ENCODE measurements around the gene TRIM26.

The TRIM26 gene

DNA sequence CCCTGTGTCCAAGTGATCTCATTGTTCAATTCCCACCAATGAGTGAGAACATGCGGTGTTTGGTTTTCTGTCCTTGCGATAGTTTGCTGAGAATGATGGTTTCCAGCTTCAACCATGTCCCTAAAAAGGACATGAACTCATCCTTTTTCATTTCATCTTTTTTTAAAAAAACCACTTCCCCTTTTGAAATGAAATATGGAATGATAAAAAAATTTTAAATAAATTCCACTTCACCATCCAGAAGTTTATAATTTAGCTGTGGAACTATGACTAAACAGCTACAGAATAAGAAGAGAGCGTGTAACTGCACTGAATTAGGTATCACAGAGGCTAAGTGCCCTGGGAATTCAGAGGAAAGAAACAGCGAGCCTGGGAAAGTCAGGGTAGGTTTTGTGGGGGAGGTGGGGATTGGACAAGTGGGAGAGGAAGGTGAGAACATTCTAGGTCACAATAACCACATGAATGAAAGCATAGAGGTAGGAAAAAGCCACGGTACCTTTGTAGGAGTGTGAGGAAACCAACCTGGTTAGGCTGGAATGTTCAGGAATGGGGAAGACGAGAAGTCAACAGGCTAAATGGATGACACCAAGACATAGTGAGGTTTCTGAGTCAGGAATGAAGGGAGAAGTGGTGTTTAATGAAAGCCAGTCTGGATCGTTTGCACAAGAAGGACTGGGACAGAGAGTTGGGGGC, 63.2 kb downstream of the TRIM26 start:
- Histone ChIP-seq H4K8ac (ENCODE audit: low read length) (no peak overlapping the region), H4K91ac (ENCODE audit: low read length) (no peak overlapping the region), H3K36me3 (ENCODE audit: control insufficient read depth in 1 of 2, insufficient read depth in 2 of 2, low read depth in 1 of 2, low read length in 2 of 2) (no peaks in the 10 kb centered on the region), H2BK15ac (ENCODE audit: low read depth, poor library complexity, severe bottlenecking) (no peak overlapping the region), H3K14ac (ENCODE audit: low read length in 2 of 2) (no peak overlapping the region), H2BK5ac (ENCODE audit: low read depth, low read length, poor library complexity, severe bottlenecking) (no peak overlapping the region), H3K4ac (ENCODE audit: low read depth in 1 of 2, low read length in 2 of 2) (no peak overlapping the region), H2AFZ (ENCODE audit: low read depth, low read length) (no peak overlapping the region), H3K79me1 (replicated peaks; ENCODE audit: low read length, poor library complexity, severe bottlenecking) (no peaks in the 10 kb centered on the region), H3K4me1 (ENCODE audit: control insufficient read depth, insufficient read depth, low read depth, low read length) (peaks cover 7% of the 10 kb centered on the region), H2AK5ac (ENCODE audit: low read length, severe bottlenecking) (no peak overlapping the region), H3K9me3 (ENCODE audit: control insufficient read depth, low read length) (no peaks in the 10 kb centered on the region), H2BK12ac (ENCODE audit: low read length in 2 of 2) (no peak overlapping the region), H3K9ac (ENCODE audit: low read length) (no peak overlapping the region), H3K27ac (ENCODE audit: low read length, poor library complexity, severe bottlenecking) (no peak overlapping the region), H3K18ac (ENCODE audit: low read depth in 1 of 2, low read length in 2 of 2) (no peak overlapping the region), H2BK120ac (ENCODE audit: low read depth, low read length) (no peak overlapping the region), H3K23ac (ENCODE audit: low read length in 2 of 2) (no peak overlapping the region), H3K27me3 (ENCODE audit: control insufficient read depth in 1 of 2, insufficient read depth in 1 of 2, low read length in 2 of 2) (peaks cover 7 to 46% of the 10 kb centered on the region in 2 experiments), H3K4me2 (ENCODE audit: low read length, poor library complexity, severe bottlenecking) (no peak overlapping the region), H3K4me3 (ENCODE audit: insufficient read depth in 1 of 2, low read depth in 1 of 2, low read length in 2 of 2) (no peak overlapping the region)
- DNase-seq, result no peak
- WGBS, result 80% methylated on average over 7 of the region's 7 CpGs

GRCh38 chr6:30149234-30149633, 64.0 kb downstream of the TRIM26 start:
- Histone ChIP-seq H4K91ac (ENCODE audit: low read length) (no peak overlapping the region), H3K4ac (ENCODE audit: low read depth in 1 of 2, low read length in 2 of 2) (no peak overlapping the region), H2BK5ac (ENCODE audit: low read depth, low read length, poor library complexity, severe bottlenecking) (no peak overlapping the region), H2BK120ac (ENCODE audit: low read depth, low read length) (no peak overlapping the region), H3K9ac (ENCODE audit: low read length) (no peak overlapping the region), H3K23ac (ENCODE audit: low read length in 2 of 2) (no peak overlapping the region), H3K4me2 (ENCODE audit: low read length, poor library complexity, severe bottlenecking) (no peak overlapping the region), H3K36me3 (ENCODE audit: control insufficient read depth in 1 of 2, insufficient read depth in 2 of 2, low read depth in 1 of 2, low read length in 2 of 2) (no peaks in the 10 kb centered on the region), H3K4me3 (ENCODE audit: insufficient read depth in 1 of 2, low read depth in 1 of 2, low read length in 2 of 2) (no peak overlapping the region), H3K14ac (ENCODE audit: low read length in 2 of 2) (no peak overlapping the region), H4K8ac (ENCODE audit: low read length) (no peak overlapping the region), H2AK5ac (ENCODE audit: low read length, severe bottlenecking) (no peak overlapping the region), H3K9me3 (ENCODE audit: control insufficient read depth, low read length) (no peaks in the 10 kb centered on the region), H2BK15ac (ENCODE audit: low read depth, poor library complexity, severe bottlenecking) (no peak overlapping the region), H2AFZ (ENCODE audit: low read depth, low read length) (no peak overlapping the region), H3K79me1 (replicated peaks; ENCODE audit: low read length, poor library complexity, severe bottlenecking) (no peaks in the 10 kb centered on the region), H2BK12ac (ENCODE audit: low read length in 2 of 2) (no peak overlapping the region), H3K27ac (ENCODE audit: low read length, poor library complexity, severe bottlenecking) (no peak overlapping the region), H3K4me1 (ENCODE audit: control insufficient read depth, insufficient read depth, low read depth, low read length) (peaks cover 4% of the 10 kb centered on the region), H3K18ac (ENCODE audit: low read depth in 1 of 2, low read length in 2 of 2) (no peak overlapping the region), H3K27me3 (ENCODE audit: control insufficient read depth in 1 of 2, insufficient read depth in 1 of 2, low read length in 2 of 2) (peaks cover 14 to 53% of the 10 kb centered on the region in 2 experiments)
- no peak for DNase-seq
- 38% methylated on average over 1 of the region's 3 CpGs for WGBS

- H3K9ac ChIP-seq (ENCODE audit: low read length), result no peak overlapping the region
- DNase-seq, result no peak
- 84% methylated on average over 3 of the region's 3 CpGs for WGBS
These were observed 66.1 kb downstream of the TRIM26 start for GRCh38 chr6:30147096-30147495.

DNA sequence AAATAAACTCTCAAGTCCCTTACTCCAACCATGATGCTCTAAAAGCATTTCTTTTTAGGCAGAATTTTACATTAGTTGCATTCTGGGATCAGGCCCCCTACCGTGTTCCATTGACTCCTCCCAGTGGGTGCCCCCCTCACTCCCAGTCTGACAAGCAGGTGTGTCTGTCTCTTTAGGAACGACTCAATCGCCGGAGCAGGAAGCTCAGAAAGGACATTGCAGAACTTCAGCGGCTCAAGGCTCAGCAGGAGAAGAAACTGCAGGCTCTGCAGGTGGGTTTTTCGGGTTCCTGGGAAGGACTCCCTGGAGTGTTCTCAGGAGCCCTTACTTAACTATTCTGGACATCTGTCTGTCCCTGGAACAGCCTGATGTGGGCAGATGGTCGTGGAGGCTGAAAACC, 67.4 kb downstream of the TRIM26 start:
- DNase-seq, result no peak
- H4K8ac ChIP-seq (ENCODE audit: low read length), result no peak overlapping the region

More at GRCh38 chr6:30147096-30147495, 66.1 kb downstream of the TRIM26 start:
- Histone ChIP-seq H2BK120ac (ENCODE audit: low read depth, low read length) (no peak overlapping the region), H3K4me2 (ENCODE audit: low read length, poor library complexity, severe bottlenecking) (no peak overlapping the region), H2AK5ac (ENCODE audit: low read length, severe bottlenecking) (no peak overlapping the region), H2BK15ac (ENCODE audit: low read depth, poor library complexity, severe bottlenecking) (no peak overlapping the region), H4K8ac (ENCODE audit: low read length) (no peak overlapping the region), H3K27me3 (ENCODE audit: control insufficient read depth in 1 of 2, insufficient read depth in 1 of 2, low read length in 2 of 2) (peaks cover 23 to 52% of the 10 kb centered on the region in 2 experiments), H3K27ac (ENCODE audit: low read length, poor library complexity, severe bottlenecking) (no peak overlapping the region), H3K4me3 (ENCODE audit: insufficient read depth in 1 of 2, low read depth in 1 of 2, low read length in 2 of 2) (no peak overlapping the region), H3K18ac (ENCODE audit: low read depth in 1 of 2, low read length in 2 of 2) (no peak overlapping the region), H2AFZ (ENCODE audit: low read depth, low read length) (no peak overlapping the region), H2BK12ac (ENCODE audit: low read length in 2 of 2) (no peak overlapping the region), H3K4me1 (ENCODE audit: control insufficient read depth, insufficient read depth, low read depth, low read length) (no peaks in the 10 kb centered on the region), H3K23ac (ENCODE audit: low read length in 2 of 2) (no peak overlapping the region), H4K91ac (ENCODE audit: low read length) (no peak overlapping the region), H2BK5ac (ENCODE audit: low read depth, low read length, poor library complexity, severe bottlenecking) (no peak overlapping the region), H3K14ac (ENCODE audit: low read length in 2 of 2) (no peak overlapping the region), H3K79me1 (replicated peaks; ENCODE audit: low read length, poor library complexity, severe bottlenecking) (no peaks in the 10 kb centered on the region), H3K36me3 (ENCODE audit: control insufficient read depth in 1 of 2, insufficient read depth in 2 of 2, low read depth in 1 of 2, low read length in 2 of 2) (no peaks in the 10 kb centered on the region), H3K4ac (ENCODE audit: low read depth in 1 of 2, low read length in 2 of 2) (no peak overlapping the region), H3K9me3 (ENCODE audit: control insufficient read depth, low read length) (no peaks in the 10 kb centered on the region)

More for the DNA sequence above, 67.4 kb downstream of the TRIM26 start:
- Histone ChIP-seq H3K9ac (ENCODE audit: low read length) (no peak overlapping the region), H3K4ac (ENCODE audit: low read depth in 1 of 2, low read length in 2 of 2) (no peak overlapping the region), H2BK5ac (ENCODE audit: low read depth, low read length, poor library complexity, severe bottlenecking) (no peak overlapping the region), H2AFZ (ENCODE audit: low read depth, low read length) (no peak overlapping the region), H3K4me2 (ENCODE audit: low read length, poor library complexity, severe bottlenecking) (no peak overlapping the region), H3K18ac (ENCODE audit: low read depth in 1 of 2, low read length in 2 of 2) (no peak overlapping the region), H3K4me3 (ENCODE audit: insufficient read depth in 1 of 2, low read depth in 1 of 2, low read length in 2 of 2) (no peak overlapping the region), H3K14ac (ENCODE audit: low read length in 2 of 2) (no peak overlapping the region), H2BK12ac (ENCODE audit: low read length in 2 of 2) (no peak overlapping the region), H4K91ac (ENCODE audit: low read length) (no peak overlapping the region), H3K23ac (ENCODE audit: low read length in 2 of 2) (no peak overlapping the region), H2BK15ac (ENCODE audit: low read depth, poor library complexity, severe bottlenecking) (no peak overlapping the region), H3K9me3 (ENCODE audit: control insufficient read depth, low read length) (no peaks in the 10 kb centered on the region), H2BK120ac (ENCODE audit: low read depth, low read length) (no peak overlapping the region), H3K27ac (ENCODE audit: low read length, poor library complexity, severe bottlenecking) (no peak overlapping the region), H3K36me3 (ENCODE audit: control insufficient read depth in 1 of 2, insufficient read depth in 2 of 2, low read depth in 1 of 2, low read length in 2 of 2) (no peaks in the 10 kb centered on the region), H3K79me1 (replicated peaks; ENCODE audit: low read length, poor library complexity, severe bottlenecking) (no peaks in the 10 kb centered on the region), H2AK5ac (ENCODE audit: low read length, severe bottlenecking) (no peak overlapping the region), H3K27me3 (ENCODE audit: control insufficient read depth in 1 of 2, insufficient read depth in 1 of 2, low read length in 2 of 2) (peaks cover 33 to 59% of the 10 kb centered on the region in 2 experiments), H3K4me1 (ENCODE audit: control insufficient read depth, insufficient read depth, low read depth, low read length) (no peaks in the 10 kb centered on the region)
- 54% methylated on average over 7 of the region's 7 CpGs for WGBS

Data from mesenchymal stem cell (in vitro differentiated cells and primary cell).